GM11168 (cell line): ENCODE measurements around the gene ASTL.
"Not testable (repeated sequence)": the region's sequence is repeated elsewhere in the genome, so short reads cannot be mapped to it uniquely, and the experiment has no call there.

Source experiments
- in situ Hi-C: fragments of 300-500 bp; cut with MboI; formaldehyde crosslinking; loops from one replicate; pipeline ENCODE4 v1.12.0; 2022; ENCODE audit warnings: low sequenced_read_pairs; ENCODE audit not compliant: unreplicated experiment

The ASTL gene

GRCh38 chr2:96160366-96160765, 22.1 kb upstream of the ASTL start:
- in situ Hi-C loops, result not testable (repeated sequence)

- in situ Hi-C loops, result no loop called here
Measured at GRCh38 chr2:96159084-96159830, 21.0 kb upstream of the ASTL start.

- in situ Hi-C loops, result no loop called here
Measured at GRCh38 chr2:96158554-96158940, 20.2 kb upstream of the ASTL start.

- in situ Hi-C loops, result no loop called here
Measured at GRCh38 chr2:96157649-96158553, 19.6 kb upstream of the ASTL start.

GRCh38 chr2:96156926-96157648, 18.8 kb upstream of the ASTL start:
- in situ Hi-C loops, result no loop called here

GRCh38 chr2:96156011-96156820, 17.9 kb upstream of the ASTL start:
- in situ Hi-C loops, result no loop called here

GRCh38 chr2:96154506-96155380, 16.4 kb upstream of the ASTL start:
- in situ Hi-C loops, result no loop called here

GRCh38 chr2:96153991-96154431, 15.7 kb upstream of the ASTL start:
- in situ Hi-C loops, result no loop called here

GRCh38 chr2:96153291-96153713, 15.0 kb upstream of the ASTL start:
- in situ Hi-C loops, result no loop called here

- in situ Hi-C loops, result no loop called here
Measured at GRCh38 chr2:96152304-96153161, 14.2 kb upstream of the ASTL start.

GRCh38 chr2:96151595-96152303, 13.4 kb upstream of the ASTL start:
- in situ Hi-C loops, result no loop called here

GRCh38 chr2:96150791-96151594, 12.7 kb upstream of the ASTL start:
- in situ Hi-C loops, result no loop called here

GRCh38 chr2:96150007-96150640, 11.8 kb upstream of the ASTL start:
- in situ Hi-C loops, result no loop called here

GRCh38 chr2:96148410-96149217, 10.3 kb upstream of the ASTL start:
- in situ Hi-C loops, result no loop called here

GRCh38 chr2:96147593-96148201, 9.4 kb upstream of the ASTL start:
- in situ Hi-C loops, result no loop called here
